Stomach smooth muscle (tissue), 2 donors: Measurements from ENCODE around the gene FAIM2.

Experiments used
- H3K27ac ChIP-seq: one replicate; pipeline ENCODE4 v1.7.0; 2013; ENCODE audit warnings: mild to moderate bottlenecking, low read length, inconsistent platforms
- H3K27me3 ChIP-seq, 2 donors: one replicate each; pipeline ENCODE4 v1.7.0; 2013; ENCODE audit warnings: low read length in 2 of 2; ENCODE audit not compliant: insufficient read depth in 2 of 2, control insufficient read depth in 1 of 2
- H3K36me3 ChIP-seq, 2 donors: one replicate each; pipeline ENCODE4 v1.7.0; 2013; ENCODE audit warnings: low read length in 2 of 2; ENCODE audit not compliant: control insufficient read depth in 2 of 2, insufficient read depth in 2 of 2
- H3K4me1 ChIP-seq: one replicate; pipeline ENCODE4 v1.7.0; 2013; ENCODE audit warnings: low read length; ENCODE audit not compliant: control insufficient read depth, insufficient read depth
- H3K4me3 ChIP-seq, 2 donors: one replicate each; pipeline ENCODE4 v1.7.0; 2013; ENCODE audit warnings: low read length in 2 of 2
- H3K9ac ChIP-seq, 2 donors: one replicate each; pipeline ENCODE4 v1.7.0; 2013; ENCODE audit warnings: low read length in 2 of 2, mild to moderate bottlenecking in 1 of 2
- H3K9me3 ChIP-seq, 2 donors: one replicate each; pipeline ENCODE4 v1.7.0; 2013; ENCODE audit warnings: low read length in 2 of 2; ENCODE audit not compliant: control insufficient read depth in 2 of 2
- donor health status: healthy.
- donor health status: Pancreatic carcinoma.

FAIM2 gene

DNA sequence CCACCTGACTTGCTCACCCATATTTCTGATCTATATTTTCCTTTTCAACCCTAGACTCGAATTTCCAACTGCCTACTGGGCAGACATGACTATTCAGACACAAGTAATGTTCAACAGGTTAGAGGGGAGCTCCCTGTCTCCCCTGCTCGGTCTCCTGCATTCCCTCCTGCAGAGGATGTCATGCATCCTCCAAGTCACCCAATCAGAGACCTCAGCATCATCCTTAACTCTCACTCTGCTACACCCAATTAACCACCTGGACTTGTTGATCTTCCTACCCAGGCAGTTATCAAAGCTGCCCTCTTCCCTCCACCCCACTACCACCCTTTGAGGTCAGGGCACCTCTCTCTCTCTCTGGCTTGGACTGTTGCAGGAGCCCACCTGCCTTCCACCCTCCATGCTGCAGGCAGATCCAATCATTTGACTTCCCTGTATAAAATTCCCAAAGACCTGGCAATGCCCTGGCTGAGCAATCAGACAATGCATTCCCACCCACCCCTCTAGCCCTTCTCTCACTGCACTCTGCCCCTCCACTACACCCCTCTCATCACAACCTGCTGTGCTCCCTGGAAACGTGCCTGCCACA, 10.9 kb downstream of the FAIM2 start:
- H3K9ac ChIP-seq: no peak overlapping the region
- H3K36me3 ChIP-seq: no peaks in the 10 kb centered on the region
- no peaks in the 10 kb centered on the region for H3K9me3 ChIP-seq
- no peak overlapping the region for H3K27ac ChIP-seq
- no peak overlapping the region for H3K4me3 ChIP-seq
- H3K27me3 ChIP-seq: no peaks in the 10 kb centered on the region
- peaks cover 2% of the 10 kb centered on the region for H3K4me1 ChIP-seq

DNA sequence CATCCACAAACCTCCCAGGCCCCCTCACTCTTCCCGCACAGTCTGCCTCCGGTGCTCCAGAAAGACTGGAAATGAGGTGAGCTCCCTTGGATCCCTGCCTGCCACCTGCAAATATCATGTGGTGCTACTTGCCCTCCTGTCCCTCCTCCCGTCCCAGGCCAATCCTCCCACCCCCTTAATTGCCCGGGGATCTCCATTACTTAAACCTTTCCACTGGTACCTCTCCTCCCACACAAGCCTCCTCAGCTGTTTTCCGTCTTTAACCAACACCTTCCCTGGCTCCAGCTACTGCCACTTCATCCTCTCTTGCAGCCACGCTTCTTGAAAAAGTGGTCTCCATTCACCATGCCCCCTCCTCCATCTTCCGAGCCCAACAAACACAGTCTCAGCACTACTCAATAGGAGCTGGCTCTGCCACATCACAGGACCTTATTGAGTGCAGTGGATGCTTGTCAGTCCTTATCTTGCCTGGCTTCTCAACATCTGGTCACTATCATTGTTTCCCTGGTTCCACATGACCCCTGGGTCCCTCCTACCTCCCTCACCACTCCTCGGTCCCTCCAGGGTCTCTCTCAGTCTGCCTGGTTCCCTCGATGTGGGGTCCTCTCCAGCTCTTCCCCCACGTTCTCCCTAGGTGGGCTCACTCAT, 11.5 kb downstream of the FAIM2 start:
- Histone ChIP-seq H3K27ac (no peak overlapping the region), H3K9me3 (no peaks in the 10 kb centered on the region), H3K4me1 (peaks cover 2% of the 10 kb centered on the region), H3K27me3 (no peaks in the 10 kb centered on the region), H3K4me3 (no peak overlapping the region), H3K9ac (no peak overlapping the region), H3K36me3 (no peaks in the 10 kb centered on the region)

DNA sequence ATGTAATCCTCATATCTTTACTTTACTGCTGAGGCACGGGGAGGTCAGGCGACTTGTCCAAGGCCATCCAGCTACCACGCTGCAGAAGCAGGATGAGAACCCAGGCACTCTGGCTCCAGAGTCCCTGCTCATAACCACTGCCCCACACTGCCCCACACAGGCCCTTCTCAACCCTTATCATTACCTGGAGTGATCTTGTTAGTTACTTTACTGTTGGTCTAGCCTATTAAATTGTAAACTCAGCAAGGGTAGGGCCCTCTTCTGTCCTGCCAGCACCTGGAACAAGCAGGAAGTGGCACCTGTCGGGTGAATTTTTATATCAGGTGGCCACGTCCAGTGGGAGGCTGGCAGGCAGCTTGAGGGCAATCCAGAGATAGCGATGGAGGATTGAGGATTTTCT, 12.2 kb downstream of the FAIM2 start:
- no peaks in the 10 kb centered on the region for H3K36me3 ChIP-seq
- no peaks in the 10 kb centered on the region for H3K9me3 ChIP-seq
- no peak overlapping the region for H3K27ac ChIP-seq
- H3K4me1 ChIP-seq: peaks cover 2% of the 10 kb centered on the region
- no peak overlapping the region for H3K9ac ChIP-seq
- no peaks in the 10 kb centered on the region for H3K27me3 ChIP-seq
- no peak overlapping the region for H3K4me3 ChIP-seq

DNA sequence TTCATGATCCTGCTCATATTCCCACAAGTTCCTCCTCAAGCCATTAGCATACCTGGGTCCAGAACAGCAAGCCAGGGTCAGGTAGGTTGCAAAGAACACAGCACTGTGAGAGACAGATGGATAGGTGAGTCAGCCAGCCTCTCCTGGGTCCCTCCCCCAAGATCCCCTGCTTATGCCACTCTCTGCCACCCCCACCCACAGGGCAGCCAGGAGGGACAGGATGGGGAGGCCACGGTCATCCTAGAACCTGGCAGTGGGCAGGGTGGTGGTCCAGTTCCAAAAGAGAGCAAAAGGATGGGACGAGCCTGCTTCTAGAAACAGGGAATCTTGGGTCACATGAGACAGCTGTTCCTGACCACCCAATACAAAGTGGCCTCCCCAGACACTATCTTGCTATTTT, 12.7 kb downstream of the FAIM2 start:
- Histone ChIP-seq H3K9ac (no peak overlapping the region), H3K36me3 (no peaks in the 10 kb centered on the region), H3K4me1 (peaks cover 2% of the 10 kb centered on the region), H3K27me3 (no peaks in the 10 kb centered on the region), H3K9me3 (no peaks in the 10 kb centered on the region), H3K27ac (no peak overlapping the region), H3K4me3 (no peak overlapping the region)

DNA sequence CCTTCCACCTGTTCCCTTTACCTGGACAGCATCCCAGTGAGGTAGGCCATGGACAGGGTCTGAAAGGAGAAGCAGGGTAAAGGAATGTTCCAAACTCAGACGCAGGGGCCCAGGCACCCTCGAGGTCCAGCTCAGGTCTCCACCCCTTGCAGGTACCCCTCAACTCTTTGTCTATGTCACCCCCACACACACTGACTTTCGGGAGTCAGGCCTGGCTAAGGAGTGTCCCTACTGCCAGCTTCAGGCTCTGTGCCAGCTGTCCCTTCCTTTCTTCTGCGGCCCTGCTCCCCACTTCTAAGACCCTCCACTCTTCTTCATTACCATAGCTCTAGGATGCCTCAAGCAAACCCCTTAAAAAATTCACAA, 13.6 kb downstream of the FAIM2 start:
- H3K9ac ChIP-seq: no peak overlapping the region
- no peak overlapping the region for H3K27ac ChIP-seq
- H3K4me3 ChIP-seq: no peak overlapping the region
- H3K4me1 ChIP-seq: peaks cover 2% of the 10 kb centered on the region
- H3K27me3 ChIP-seq: no peaks in the 10 kb centered on the region
- H3K36me3 ChIP-seq: no peaks in the 10 kb centered on the region
- H3K9me3 ChIP-seq: no peaks in the 10 kb centered on the region

DNA sequence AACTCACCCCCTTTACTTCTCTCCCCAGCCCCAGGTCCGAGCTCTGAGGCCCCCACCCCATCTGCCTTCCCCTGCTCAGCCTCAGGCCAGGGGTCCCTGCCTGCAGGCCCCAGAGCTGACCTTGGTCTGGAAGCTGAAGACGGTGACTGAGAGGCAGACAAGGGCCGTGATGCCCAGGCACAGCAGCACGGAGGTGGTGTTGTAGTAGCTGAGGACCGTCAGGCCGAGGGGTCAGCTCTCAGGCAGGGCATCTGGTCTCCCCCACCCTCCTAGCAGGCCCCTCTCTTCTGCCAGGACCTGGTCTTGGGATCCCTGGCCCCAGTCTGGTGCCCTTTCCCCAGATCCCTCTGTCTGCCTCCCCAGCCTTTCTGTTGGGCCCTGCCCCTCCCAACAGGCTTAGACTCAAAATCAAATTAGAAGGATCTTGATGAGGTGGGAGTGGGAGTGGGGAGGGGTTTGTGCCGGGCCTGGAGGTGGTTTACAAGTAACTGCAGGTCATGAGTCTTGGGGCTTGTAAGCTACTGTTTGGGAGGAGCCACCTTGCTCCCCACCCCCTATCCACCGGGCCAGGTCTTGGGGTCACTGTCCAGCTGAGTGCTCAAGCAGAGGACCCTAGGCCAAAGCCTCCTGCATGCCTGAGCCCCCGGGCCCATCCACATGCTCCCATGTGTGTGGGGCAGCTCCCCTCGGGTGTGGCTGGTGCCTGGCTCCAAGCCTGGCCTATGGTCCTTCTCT, 14.2 kb downstream of the FAIM2 start:
- no peak overlapping the region for H3K4me3 ChIP-seq
- no peaks in the 10 kb centered on the region for H3K36me3 ChIP-seq
- H3K9ac ChIP-seq: no peak overlapping the region
- H3K4me1 ChIP-seq: peaks cover 2% of the 10 kb centered on the region
- H3K9me3 ChIP-seq: no peaks in the 10 kb centered on the region
- H3K27me3 ChIP-seq: no peaks in the 10 kb centered on the region
- no peak overlapping the region for H3K27ac ChIP-seq

DNA sequence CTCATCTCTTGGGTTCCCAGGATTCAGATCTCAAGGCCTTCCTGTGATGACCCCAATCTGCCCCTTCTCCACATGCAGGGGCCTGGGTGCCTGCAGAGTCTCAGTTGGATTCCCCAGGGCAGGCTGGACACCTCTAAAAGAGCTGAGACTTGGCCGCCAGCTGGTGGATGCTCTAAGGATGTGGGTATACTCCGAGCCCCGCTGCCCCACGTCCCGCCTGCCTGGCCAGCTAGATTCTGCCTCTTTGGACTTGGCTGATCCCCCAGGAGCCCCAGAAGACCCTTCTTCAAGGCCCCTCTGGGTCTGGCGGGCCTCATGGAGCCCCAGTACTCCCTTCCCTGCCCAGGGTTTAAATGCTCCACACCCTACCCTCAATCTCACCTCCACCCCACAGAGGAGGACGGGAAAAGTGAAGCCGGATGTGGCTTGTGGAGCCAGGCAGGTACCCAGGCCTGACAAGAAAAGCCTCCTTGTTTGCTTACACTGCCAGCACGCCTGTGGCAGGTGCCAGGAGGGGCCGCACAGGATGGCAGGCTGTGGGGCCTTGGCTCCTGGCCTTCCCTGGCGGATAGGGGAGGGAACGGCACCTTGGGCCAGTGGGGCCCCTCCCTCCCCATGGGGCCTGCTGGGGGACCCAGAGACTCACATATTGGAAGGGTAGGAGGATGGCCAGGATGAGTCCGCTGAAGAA, 15.1 kb downstream of the FAIM2 start:
- H3K9ac ChIP-seq: no peak overlapping the region
- H3K27ac ChIP-seq: no peak overlapping the region
- H3K36me3 ChIP-seq: no peaks in the 10 kb centered on the region
- peaks cover 2% of the 10 kb centered on the region for H3K4me1 ChIP-seq
- no peak overlapping the region for H3K4me3 ChIP-seq
- H3K27me3 ChIP-seq: peaks cover 0 to 2% of the 10 kb centered on the region in 2 donors
- no peaks in the 10 kb centered on the region for H3K9me3 ChIP-seq

DNA sequence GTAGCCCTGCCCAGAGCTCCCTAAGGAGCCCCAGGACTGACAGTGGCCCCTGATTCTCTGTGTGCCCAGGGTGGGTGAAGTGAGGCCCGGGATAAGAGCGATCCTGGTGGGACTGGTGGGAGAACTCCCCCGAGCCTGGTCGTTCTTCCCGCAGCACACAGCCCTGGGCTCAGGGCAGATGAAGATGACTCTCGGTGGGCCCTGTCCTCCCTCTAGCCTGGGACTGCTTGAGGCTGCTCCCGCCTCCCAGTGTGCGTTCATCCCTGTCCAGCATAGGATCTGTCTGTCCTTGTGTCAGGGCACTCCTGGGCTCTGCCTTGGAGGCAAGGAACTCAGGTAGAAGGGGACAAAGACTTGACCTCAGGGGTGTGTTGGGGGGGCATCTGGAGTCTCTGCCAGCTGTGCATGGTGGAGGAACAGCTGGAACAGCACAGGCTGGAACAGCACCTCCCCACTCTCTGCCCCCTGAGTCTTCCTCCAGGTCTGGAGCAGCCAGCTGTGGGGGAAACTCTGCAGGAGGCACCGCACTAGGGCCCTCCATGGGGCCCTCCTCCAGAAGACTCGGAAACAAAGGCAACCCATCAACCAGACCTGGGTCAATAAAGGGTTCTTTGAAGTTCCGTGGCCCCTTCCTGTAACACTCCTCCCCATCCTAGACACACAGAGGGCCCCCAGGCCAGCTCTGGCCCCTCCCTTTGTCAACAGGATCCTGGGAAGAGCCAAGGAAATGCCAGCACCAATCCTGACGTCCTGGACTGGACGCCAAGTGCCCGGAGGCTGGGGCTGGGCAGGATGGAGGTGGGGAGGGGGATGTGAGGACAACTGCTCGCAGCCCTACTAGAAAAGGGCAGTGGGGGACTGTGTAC, 15.9 kb downstream of the FAIM2 start:
- H3K36me3 ChIP-seq: no peaks in the 10 kb centered on the region
- H3K9ac ChIP-seq: no peak overlapping the region
- peaks cover 0 to 2% of the 10 kb centered on the region in 2 donors for H3K27me3 ChIP-seq
- H3K27ac ChIP-seq: no peak overlapping the region
- no peaks in the 10 kb centered on the region for H3K9me3 ChIP-seq
- no peak overlapping the region for H3K4me3 ChIP-seq
- peaks cover 2% of the 10 kb centered on the region for H3K4me1 ChIP-seq

DNA sequence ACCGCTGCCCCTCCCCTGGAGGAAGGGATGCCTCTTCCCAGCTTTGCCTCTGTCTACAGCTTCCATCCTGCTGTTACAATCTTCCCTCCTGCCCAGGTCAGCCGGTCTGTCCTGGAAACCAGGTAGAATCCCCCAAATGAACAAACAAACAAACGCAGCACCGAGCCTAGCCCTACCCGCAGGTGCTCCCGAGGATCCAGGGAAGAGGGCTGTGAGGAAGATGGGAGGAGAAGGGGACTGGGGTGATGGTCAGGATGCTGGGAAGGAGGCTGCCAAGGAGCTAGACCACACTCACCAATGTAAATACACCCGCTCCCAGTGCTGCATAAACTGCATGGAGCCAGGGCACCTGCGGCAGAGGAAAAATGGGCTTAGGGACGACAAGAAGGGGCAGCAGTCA, 16.6 kb downstream of the FAIM2 start:
- H3K4me3 ChIP-seq: no peak overlapping the region
- H3K9me3 ChIP-seq: no peaks in the 10 kb centered on the region
- peaks cover 2% of the 10 kb centered on the region for H3K4me1 ChIP-seq
- no peak overlapping the region for H3K27ac ChIP-seq
- no peak overlapping the region for H3K9ac ChIP-seq
- peaks cover 0 to 2% of the 10 kb centered on the region in 2 donors for H3K27me3 ChIP-seq
- H3K36me3 ChIP-seq: no peaks in the 10 kb centered on the region
